HepG2 (cell line): ENCODE measurements around the gene GGA3. TPM values are rescaled to one million over a fixed set of nuclear protein-coding genes. Genes with fewer than 3 reads are reported as not detected.

Experiments used
- ATAC-seq: fragments of 200-7000 bp; cut with Tn5 transposase; 3 replicates; pipeline ENCODE4 v1.9.1; 2020; ENCODE audit warnings: mild to moderate bottlenecking, moderate library complexity
- BruUV-seq: library from RNA; stranded (reverse); fragments of 400-500 nt; replicated peaks from 2 replicates; lab custom pipeline; 2021; lab: Mats Ljungman, UMichigan
- CTCF ChIA-PET: fragments of 300-600 bp; formaldehyde crosslinking; extraction: SDS; loops from one replicate; lab custom pipeline; 2021; ENCODE audit warnings: low total read pairs, inconsistent platforms, low intra/inter-chr PET ratio; lab: Yijun Ruan, JAX
- POLR2A ChIA-PET: fragments of 350-600 bp; sonication (Branson Sonifier 250); formaldehyde crosslinking; loops from one replicate; lab custom pipeline; 2020; ENCODE audit warnings: antibody characterized with exemption, inconsistent platforms; lab: Yijun Ruan, JAX
- DNase-seq: peaks from one replicate; pipeline ENCODE4 v3.0.0-alpha.2; 2015; ENCODE audit warnings: low spot score
- FAIRE-seq: peaks from 3 replicates; lab custom pipeline; 2011; peaks lifted over from hg19 to GRCh38; lab: Jason Lieb, UNC
- H2AFZ ChIP-seq: one replicate; pipeline ENCODE4 v1.6.1; 2011; ENCODE audit warnings: low read length, inconsistent platforms
- H3K27ac ChIP-seq: fragments of 300-600 bp; 3 replicates; pipeline ENCODE4 v1.8.0; 2011; ENCODE audit warnings: mixed run types, mild to moderate bottlenecking, mixed read lengths, low read length, inconsistent platforms; ENCODE audit not compliant: insufficient read depth; ENCODE audit errors: extremely low read length
- H3K27me3 ChIP-seq, 2 experiments: fragments of 200-600 bp in 1 of 2; 2 replicates in 1 of 2; 3 replicates in 1 of 2; pipeline versions ENCODE4 v1.6.0 to v1.8.0; 2011; ENCODE audit warnings: low read length in 2 of 2, mild to moderate bottlenecking in 2 of 2, moderate library complexity in 2 of 2, inconsistent platforms in 1 of 2; ENCODE audit not compliant: insufficient read depth in 2 of 2, control insufficient read depth in 1 of 2
- H3K36me3 ChIP-seq, 2 experiments: fragments of 200-600 bp in 1 of 2; replicated peaks in 1 of 2; 2 replicates in 1 of 2; 3 replicates in 1 of 2; pipeline versions ENCODE4 v1.5.1 to v1.8.0; 2011; ENCODE audit warnings: low read length in 2 of 2, inconsistent platforms in 1 of 2; ENCODE audit not compliant: insufficient read depth in 2 of 2, control insufficient read depth in 1 of 2
- H3K4me1 ChIP-seq: 2 replicates; pipeline ENCODE4 v1.5.1; 2012; ENCODE audit warnings: low read length, inconsistent platforms; ENCODE audit not compliant: insufficient read depth
- H3K4me2 ChIP-seq: 2 replicates; pipeline ENCODE4 v1.6.0; 2011; ENCODE audit warnings: low read depth, low read length, inconsistent platforms
- H3K4me3 ChIP-seq, 3 experiments: fragments of 200-600 bp in 1 of 3; sonication (generic), shearing (Covaris generic) in 1 of 3; replicated peaks in 1 of 3; 2 replicates each; pipeline ENCODE4 v1.5.1; 2011 to 2016; ENCODE audit warnings: low read length in 3 of 3, inconsistent platforms in 2 of 3, low read depth in 2 of 3, mild to moderate bottlenecking in 2 of 3, control low read depth in 1 of 3, mixed read lengths in 1 of 3; ENCODE audit not compliant: insufficient read depth in 1 of 3
- H3K79me2 ChIP-seq: one replicate; pipeline ENCODE4 v1.6.1; 2011; ENCODE audit warnings: low read length, inconsistent platforms; ENCODE audit not compliant: insufficient read depth
- H3K9ac ChIP-seq: 2 replicates; pipeline ENCODE4 v1.6.0; 2011; ENCODE audit warnings: mild to moderate bottlenecking, low read depth, low read length, inconsistent platforms; ENCODE audit not compliant: insufficient read depth
- H3K9me3 ChIP-seq: 2 replicates; pipeline ENCODE4 v1.5.1; 2012; ENCODE audit warnings: mild to moderate bottlenecking, low read length
- H4K20me1 ChIP-seq: 2 replicates; pipeline ENCODE4 v1.6.0; 2011; ENCODE audit warnings: inconsistent platforms, mild to moderate bottlenecking, low read length, moderate library complexity; ENCODE audit not compliant: insufficient read depth
- CBFB ChIP-seq: sonication (generic); formaldehyde crosslinking; IDR thresholded peaks from 2 replicates; pipeline ENCODE4 v1.4.0; 2020; ENCODE audit warnings: missing genetic modification reagents
- MYC ChIP-seq: sonication (generic); formaldehyde crosslinking; IDR thresholded peaks from 2 replicates; pipeline ENCODE4 v1.9.0; 2021; ENCODE audit warnings: missing genetic modification reagents, borderline replicate concordance
- RAD51 ChIP-seq: fragments of 450-650 bp; IDR thresholded peaks from 2 replicates; pipeline ENCODE4 v1.6.1; 2016; ENCODE audit warnings: borderline replicate concordance
- SNAI1 ChIP-seq: sonication (generic); formaldehyde crosslinking; IDR thresholded peaks from 2 replicates; pipeline ENCODE4 v1.5.0; 2020; ENCODE audit warnings: mild to moderate bottlenecking, missing genetic modification reagents, borderline replicate concordance
- TGIF2 ChIP-seq: IDR thresholded peaks from 2 replicates; pipeline ENCODE4 v1.6.1; 2016; ENCODE audit warnings: control low read depth, missing compliant biosample characterization
- ZNF768 ChIP-seq: sonication (generic); formaldehyde crosslinking; IDR thresholded peaks from 2 replicates; pipeline ENCODE4 v1.4.0; 2020; ENCODE audit warnings: missing genetic modification reagents
- WGBS: methylation state at CpG from one replicate; pipeline ENCODE4 v1.1.6; 2017; ENCODE audit warnings: low lambda C conversion rate; 5-methylcytosine and 5-hydroxymethylcytosine counted together
- in situ Hi-C: cut with HindIII; loops from 2 replicates; pipeline ENCODE4 v1.10.0; 2017; ENCODE audit warnings: low pct_unique_long_range_greater_than_20kb; ENCODE audit not compliant: extremely low pct_ligation_motif_present
- intact Hi-C: fragments of 100-400 bp; cut with micrococcal nuclease; formaldehyde crosslinking; loops from one replicate; pipeline ENCODE4 v1.10.0; 2022; ENCODE audit not compliant: unreplicated experiment
- polyA plus RNA-seq, 8 experiments: library from polyadenylated mRNA; depleted of rRNA in 3 of 8; stranded (reverse) in 7 of 8; unstranded in 1 of 8; fragments of >200 nt; fragmentation: Illumina TruSeq in 4 of 8; extraction: Trizol in 4 of 8; gene quantifications; 2 replicates each; pipeline versions ENCODE4 v1.2.1 to v1.2.3, GENCODE V29; 2011 to 2016; ENCODE audit warnings: low read depth in 4 of 8, missing spikeins in 1 of 8, mixed read lengths in 1 of 8; ENCODE audit not compliant: insufficient read depth in 1 of 8
- total RNA-seq, 5 experiments: library from RNA; depleted of rRNA; stranded (reverse); fragments of >200 nt; fragmentation: Illumina TruSeq; extraction: Trizol; gene quantifications; 2 replicates each; pipeline ENCODE4 v1.2.3, GENCODE V29; 2016; ENCODE audit warnings: low read depth in 1 of 5
- TF ChIP-seq, protein P1 (sequence below): sonication (generic); formaldehyde crosslinking; IDR thresholded peaks from 2 replicates; pipeline ENCODE4 v1.8.0; 2023; ENCODE audit warnings: mild to moderate bottlenecking, missing genetic modification reagents

Gene GGA3
- total and polyA plus RNA-seq, 2 of the 13 experiments (the other 11 are each of a cell fraction or from before 2014, with no cell fraction given): 28.4 to 43.7 TPM

- TSS peak; percentile 17 for BruUV-seq
- 90% methylated on average over 4 of the region's 4 CpGs for WGBS
- FAIRE-seq: no peak
- peaks cover 37% of the 10 kb centered on the region for H3K79me2 ChIP-seq
- POLR2A ChIA-PET: interaction anchor here (1.0 to 3.5 kb wide), 2 partner anchors 9 to 12 kb away, joined by 3 to 12 read pairs; partner anchors contain the start of genes GGA3 and MRPS7
- peaks cover 25% of the 10 kb centered on the region for H3K4me1 ChIP-seq
- peaks cover 23 to 33% of the 10 kb centered on the region in 2 experiments for H3K36me3 ChIP-seq
- no peak overlapping the region for H2AFZ ChIP-seq
- no peak overlapping the region for H3K4me2 ChIP-seq
- TF ChIP-seq MYC (CRISPR knock-in tag) (no peak), CBFB (no peak), TGIF2 (CRISPR knock-in tag) (no peak), SNAI1 (CRISPR knock-in tag) (no peak)
- TF ChIP-seq, all 625 proteins: peak for 0
- Histone ChIP-seq H3K27me3 (no peaks in the 10 kb centered on the region), H3K9me3 (no peaks in the 10 kb centered on the region), H4K20me1 (no peaks in the 10 kb centered on the region), H3K27ac (no peak overlapping the region), H3K4me3 (no peak overlapping the region), H3K9ac (no peak overlapping the region)
- DNase-seq: no peak
- intact Hi-C loops (no loop called here), in situ Hi-C loops (no loop called here)
- CTCF ChIA-PET: no interaction called here
- no peak for ATAC-seq
Observed at GRCh38 chr17:75249564-75249963, 11.8 kb downstream of the GGA3 start.

GRCh38 chr17:75246404-75246803 is 15.0 kb downstream of the GGA3 start:
- no TSS peak for BruUV-seq
- no peak for ATAC-seq
- Histone ChIP-seq H3K9ac (no peak overlapping the region), H3K4me1 (peaks cover 14% of the 10 kb centered on the region), H3K36me3 (peaks cover 53 to 65% of the 10 kb centered on the region in 2 experiments), H3K4me3 (no peak overlapping the region), H3K79me2 (peaks cover 23% of the 10 kb centered on the region), H3K4me2 (no peak overlapping the region), H3K9me3 (no peaks in the 10 kb centered on the region), H3K27ac (no peak overlapping the region), H4K20me1 (no peaks in the 10 kb centered on the region), H2AFZ (no peak overlapping the region), H3K27me3 (no peaks in the 10 kb centered on the region)
- intact Hi-C loops (no loop called here), in situ Hi-C loops (no loop called here)
- peak; percentile 33; the same call in 1 of the 2 replicates for TF ChIP-seq ZNF768 (CRISPR knock-in tag)
- TF ChIP-seq, protein P1, sequence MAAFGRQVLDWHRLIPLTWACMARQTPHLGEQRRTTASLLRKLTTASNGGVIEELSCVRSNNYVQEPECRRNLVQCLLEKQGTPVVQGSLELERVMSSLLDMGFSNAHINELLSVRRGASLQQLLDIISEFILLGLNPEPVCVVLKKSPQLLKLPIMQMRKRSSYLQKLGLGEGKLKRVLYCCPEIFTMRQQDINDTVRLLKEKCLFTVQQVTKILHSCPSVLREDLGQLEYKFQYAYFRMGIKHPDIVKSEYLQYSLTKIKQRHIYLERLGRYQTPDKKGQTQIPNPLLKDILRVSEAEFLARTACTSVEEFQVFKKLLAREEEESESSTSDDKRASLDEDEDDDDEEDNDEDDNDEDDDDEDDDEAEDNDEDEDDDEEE (CRISPR knock-in tag): no peak
- TF ChIP-seq RAD51: no peak
- ChIA-PET POLR2A (no interaction called here), CTCF (no interaction called here)
- no peak for FAIRE-seq
- 95% methylated on average over 8 of the region's 12 CpGs for WGBS
- DNase-seq: no peak
